ENCODE results near the gene PCSK6. TPM values are rescaled to one million over a fixed set of nuclear protein-coding genes. Genes with fewer than 3 reads are reported as not detected.

PCSK6 gene
- total RNA-seq, 3 donors from 2014 or later = 7.2 to 19.7 (median 18.0) TPM

DNA sequence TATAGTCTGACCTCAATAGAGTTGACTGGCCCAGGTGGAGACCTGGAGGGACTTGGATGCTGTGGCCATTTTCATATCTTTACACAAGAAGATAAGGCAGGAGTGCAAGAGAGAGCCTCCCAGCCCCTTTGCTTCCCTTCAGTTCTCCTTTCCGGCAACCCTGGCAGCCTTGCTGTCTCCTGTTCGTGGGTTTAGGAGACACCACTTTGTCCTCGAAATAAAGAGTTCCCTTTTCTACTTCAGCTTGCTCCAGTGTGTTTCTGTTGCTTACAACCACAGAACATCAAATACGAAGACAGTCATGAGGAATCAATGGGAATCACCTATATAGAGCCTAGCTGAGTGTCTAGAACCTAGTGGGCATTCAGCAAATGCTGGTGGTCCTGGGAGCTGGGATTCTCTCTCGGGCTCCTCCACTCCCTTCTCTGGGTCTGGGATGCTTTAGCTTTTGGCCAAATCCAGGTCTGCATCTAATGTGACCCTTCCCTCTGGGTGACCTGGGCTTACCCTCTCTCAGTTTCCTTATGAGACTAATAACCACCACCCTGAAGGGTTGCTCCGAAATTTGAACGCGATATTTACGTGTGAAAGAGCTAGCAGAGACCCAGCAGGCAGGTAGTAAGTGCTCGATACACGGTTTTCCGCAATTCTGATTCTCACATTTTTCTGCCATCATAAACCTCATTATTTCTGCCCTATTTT is 44.5 kb downstream of the PCSK6 start:
- intact Hi-C loops (cut with DNase I; ENCODE audit: low total_unique reads) = no loop called here
- peak overlapping the region in 1 of 2 donors; percentile 81 for H3K27ac ChIP-seq
- peaks cover 0 to 9% of the 10 kb centered on the region in 2 donors for H3K4me1 ChIP-seq
- H3K27me3 ChIP-seq = no peaks in the 10 kb centered on the region
- no peaks in the 10 kb centered on the region for H3K36me3 ChIP-seq
- no peak for DNase-seq (ENCODE audit: low spot score in 2 of 2)
- H3K9me3 ChIP-seq = no peaks in the 10 kb centered on the region
- TF ChIP-seq, protein P1, sequence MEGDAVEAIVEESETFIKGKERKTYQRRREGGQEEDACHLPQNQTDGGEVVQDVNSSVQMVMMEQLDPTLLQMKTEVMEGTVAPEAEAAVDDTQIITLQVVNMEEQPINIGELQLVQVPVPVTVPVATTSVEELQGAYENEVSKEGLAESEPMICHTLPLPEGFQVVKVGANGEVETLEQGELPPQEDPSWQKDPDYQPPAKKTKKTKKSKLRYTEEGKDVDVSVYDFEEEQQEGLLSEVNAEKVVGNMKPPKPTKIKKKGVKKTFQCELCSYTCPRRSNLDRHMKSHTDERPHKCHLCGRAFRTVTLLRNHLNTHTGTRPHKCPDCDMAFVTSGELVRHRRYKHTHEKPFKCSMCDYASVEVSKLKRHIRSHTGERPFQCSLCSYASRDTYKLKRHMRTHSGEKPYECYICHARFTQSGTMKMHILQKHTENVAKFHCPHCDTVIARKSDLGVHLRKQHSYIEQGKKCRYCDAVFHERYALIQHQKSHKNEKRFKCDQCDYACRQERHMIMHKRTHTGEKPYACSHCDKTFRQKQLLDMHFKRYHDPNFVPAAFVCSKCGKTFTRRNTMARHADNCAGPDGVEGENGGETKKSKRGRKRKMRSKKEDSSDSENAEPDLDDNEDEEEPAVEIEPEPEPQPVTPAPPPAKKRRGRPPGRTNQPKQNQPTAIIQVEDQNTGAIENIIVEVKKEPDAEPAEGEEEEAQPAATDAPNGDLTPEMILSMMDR (IDR thresholded peaks at IDR 0.05) = no peak
- H3K4me3 ChIP-seq = no peak overlapping the region

DNA sequence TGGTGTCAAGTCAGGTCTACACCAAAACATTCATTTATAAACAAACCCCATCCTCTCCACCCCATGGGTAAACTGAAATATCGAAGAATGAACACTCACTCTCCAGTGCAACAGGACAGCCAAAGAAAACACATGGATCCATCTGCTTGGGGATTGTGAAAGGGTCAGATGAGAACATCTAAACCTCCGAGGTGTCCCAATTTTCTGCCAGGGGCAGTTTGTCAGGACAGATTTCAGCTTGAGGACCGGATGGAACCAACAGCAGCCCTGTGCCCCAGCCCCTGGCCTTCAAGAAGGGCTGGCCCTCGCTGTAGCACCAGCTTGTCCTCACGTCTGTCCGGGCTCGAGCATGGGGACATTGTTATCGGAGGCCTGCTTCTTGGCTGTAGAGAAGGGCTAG is 45.5 kb downstream of the PCSK6 start:
- intact Hi-C loops (cut with DNase I; ENCODE audit: low total_unique reads) = no loop called here

DNA sequence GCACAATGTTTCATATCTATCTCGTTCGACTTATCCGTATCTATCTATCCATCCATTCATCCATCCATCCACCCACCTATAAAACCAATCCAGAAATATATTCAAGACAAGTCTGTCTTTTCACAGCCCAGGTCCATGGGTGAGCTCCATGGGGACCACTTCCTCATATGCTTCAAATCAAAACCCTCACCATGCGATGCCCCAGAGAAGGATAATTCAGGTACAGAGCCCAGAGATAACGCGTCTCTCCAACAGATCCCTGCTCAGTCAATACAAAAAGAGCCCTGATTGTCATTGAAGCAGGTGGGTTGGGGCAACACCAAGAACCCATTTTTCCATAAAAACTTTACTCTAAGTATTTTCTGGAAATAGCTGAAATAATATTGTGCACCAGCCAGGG is 47.2 kb downstream of the PCSK6 start:
- Histone ChIP-seq H3K36me3 (no peaks in the 10 kb centered on the region), H3K4me1 (peaks cover 0 to 9% of the 10 kb centered on the region in 2 donors), H3K4me3 (no peak overlapping the region), H3K27me3 (no peaks in the 10 kb centered on the region), H3K9me3 (no peaks in the 10 kb centered on the region), H3K27ac (peak overlapping the region in 1 of 2 donors; percentile 44)
- TF ChIP-seq, protein P1 (IDR thresholded peaks at IDR 0.05) = no peak
- no peak for TF ChIP-seq POLR2A (IDR thresholded peaks at IDR 0.05)
- no peak for TF ChIP-seq POLR2AphosphoS5 (IDR thresholded peaks at IDR 0.05)
- intact Hi-C loops (cut with DNase I; ENCODE audit: low total_unique reads) = no loop called here
- no peak for DNase-seq (ENCODE audit: low spot score in 2 of 2)

More for the DNA sequence above, 45.5 kb downstream of the PCSK6 start:
- Histone ChIP-seq H3K4me3 (no peak overlapping the region), H3K4me1 (peaks cover 0 to 9% of the 10 kb centered on the region in 2 donors), H3K27ac (no peak overlapping the region), H3K9me3 (no peaks in the 10 kb centered on the region), H3K36me3 (no peaks in the 10 kb centered on the region), H3K27me3 (no peaks in the 10 kb centered on the region)
- no peak for TF ChIP-seq POLR2AphosphoS5 (IDR thresholded peaks at IDR 0.05)
- TF ChIP-seq, protein P1 (IDR thresholded peaks at IDR 0.05) = no peak
- no peak for TF ChIP-seq POLR2A (IDR thresholded peaks at IDR 0.05)
- DNase-seq (ENCODE audit: low spot score in 2 of 2) = no peak

DNA sequence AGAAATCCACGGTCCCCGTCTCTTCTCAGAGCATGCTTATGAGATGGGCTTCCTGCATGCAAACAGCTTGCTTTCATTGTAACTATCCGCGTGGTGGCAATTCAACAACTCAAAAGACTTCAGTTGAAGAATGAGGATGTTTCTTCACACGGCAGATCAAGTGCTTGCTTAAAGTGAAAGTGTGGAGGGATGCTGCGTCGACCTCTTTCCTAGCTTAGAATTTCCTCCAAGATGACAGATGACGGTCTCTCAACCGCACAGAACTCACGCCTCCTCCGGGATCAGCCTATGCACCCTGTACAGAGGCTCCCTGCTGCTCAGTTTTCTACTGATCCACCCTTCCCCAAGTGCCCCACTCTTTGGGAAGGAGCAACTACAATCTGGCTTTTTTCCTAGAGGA is 47.8 kb downstream of the PCSK6 start:
- H3K27me3 ChIP-seq = no peaks in the 10 kb centered on the region
- peak overlapping the region in 1 of 3 donors; percentile 9 for H3K4me3 ChIP-seq
- intact Hi-C loops (cut with DNase I; ENCODE audit: low total_unique reads) = no loop called here
- TF ChIP-seq, protein P1 (IDR thresholded peaks at IDR 0.05) = no peak
- no peak for TF ChIP-seq POLR2A (IDR thresholded peaks at IDR 0.05)
- no peak for TF ChIP-seq POLR2AphosphoS5 (IDR thresholded peaks at IDR 0.05)
- H3K27ac ChIP-seq = peak overlapping the region in 1 of 2 donors; percentile 44
- H3K36me3 ChIP-seq = no peaks in the 10 kb centered on the region
- H3K4me1 ChIP-seq = peaks cover 0 to 9% of the 10 kb centered on the region in 2 donors
- no peak for DNase-seq (ENCODE audit: low spot score in 2 of 2)
- H3K9me3 ChIP-seq = no peaks in the 10 kb centered on the region

DNA sequence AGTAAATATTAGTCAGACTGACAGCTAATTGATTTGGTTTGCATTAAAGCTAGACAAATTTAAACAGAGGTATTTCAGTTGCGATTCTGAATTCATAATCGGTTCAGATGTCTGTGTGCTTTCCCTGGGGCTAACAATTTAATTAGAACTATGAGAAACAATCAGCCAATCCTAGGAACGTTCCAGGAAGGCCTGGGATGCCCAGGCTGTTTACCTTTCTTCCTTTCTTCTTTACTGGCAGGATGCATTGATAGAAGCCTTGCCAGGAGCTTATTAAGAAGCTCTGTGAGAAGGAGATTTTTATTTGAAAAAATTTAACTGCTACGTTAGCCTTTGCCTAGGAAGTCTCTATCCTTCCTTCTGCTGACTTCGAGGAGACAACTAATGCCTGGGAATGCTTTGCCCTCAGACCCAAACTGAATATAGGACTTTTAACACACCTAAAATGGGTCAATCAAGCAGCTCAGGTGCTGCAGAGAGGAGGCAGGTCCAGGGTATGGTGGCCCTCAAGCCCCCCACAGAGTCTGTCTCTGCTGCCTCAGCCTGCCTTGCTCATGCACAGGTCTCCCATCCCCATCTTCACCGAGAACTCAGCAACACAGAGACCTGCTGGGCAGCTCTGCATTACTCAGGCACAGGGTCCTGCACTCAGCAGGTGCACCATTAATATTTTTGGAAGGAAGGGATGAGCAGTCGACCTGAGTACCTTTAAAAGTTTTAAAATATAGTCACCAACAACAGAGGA is 48.5 kb downstream of the PCSK6 start:
- Histone ChIP-seq H3K27ac (peak overlapping the region in 1 of 2 donors; percentile 44), H3K36me3 (no peaks in the 10 kb centered on the region)

More for the DNA sequence above, 48.5 kb downstream of the PCSK6 start:
- Histone ChIP-seq H3K27me3 (no peaks in the 10 kb centered on the region), H3K4me1 (peaks cover 0 to 9% of the 10 kb centered on the region in 2 donors), H3K9me3 (no peaks in the 10 kb centered on the region), H3K4me3 (no peak overlapping the region)
- DNase-seq (ENCODE audit: low spot score in 2 of 2) = no peak
- TF ChIP-seq POLR2A (IDR thresholded peaks at IDR 0.05) (no peak), POLR2AphosphoS5 (IDR thresholded peaks at IDR 0.05) (no peak)
- TF ChIP-seq, protein P1 (IDR thresholded peaks at IDR 0.05) = no peak
- intact Hi-C loops (cut with DNase I; ENCODE audit: low total_unique reads) = no loop called here
